ENCODE results near the gene F2RL1. TPM values are rescaled to one million over a fixed set of nuclear protein-coding genes. Genes with fewer than 3 reads are reported as not detected.

The F2RL1 gene
- total and polyA plus RNA-seq, 2 donors (not counting 1 experiment from before 2014, with no cell fraction given): 0.04 to 0.64 TPM

GRCh38 chr5:76807296-76807695, 11.5 kb upstream of the F2RL1 start:
- POLR2A ChIA-PET: no interaction called here
- Histone ChIP-seq H3K27ac (ENCODE audit: low read length in 2 of 2) (no peak overlapping the region), H4K20me1 (ENCODE audit: control insufficient read depth, insufficient read depth, low read length, poor library complexity, severe bottlenecking) (no peaks in the 10 kb centered on the region), H2AFZ (ENCODE audit: insufficient read depth, low read depth, low read length, poor library complexity, severe bottlenecking) (no peak overlapping the region), H3K79me2 (ENCODE audit: control insufficient read depth, insufficient read depth, low read length) (no peaks in the 10 kb centered on the region), H3K4me3 (ENCODE audit: control extremely low read depth in 1 of 5, extremely low read depth in 1 of 5, insufficient read depth in 1 of 5, low read depth in 2 of 5, low read length in 4 of 5) (no peak overlapping the region), H3K27me3 (replicated peaks in 1 of 4; ENCODE audit: control extremely low read depth in 1 of 4, control insufficient read depth in 3 of 4, insufficient read depth in 4 of 4, low read length in 3 of 4) (no peaks in the 10 kb centered on the region), H3K4me1 (ENCODE audit: control insufficient read depth in 2 of 2, insufficient read depth in 2 of 2, low read length in 2 of 2) (no peaks in the 10 kb centered on the region), H3K36me3 (replicated peaks in 1 of 2; ENCODE audit: control extremely low read depth in 1 of 2, control insufficient read depth in 1 of 2, extremely low read depth in 1 of 2, insufficient read depth in 2 of 2, low read length in 1 of 2) (no peaks in the 10 kb centered on the region), H3K4me2 (replicated peaks; ENCODE audit: low read depth, low read length, poor library complexity, severe bottlenecking) (no peak overlapping the region), H3K9me3 (ENCODE audit: control extremely low read depth in 1 of 3, control insufficient read depth in 2 of 3, insufficient read depth in 1 of 3, low read length in 2 of 3) (peaks cover 0 to 6% (median 0%) of the 10 kb centered on the region in 3 donors), H3K9ac (ENCODE audit: low read length) (no peak overlapping the region)
- intact Hi-C loops (cut with micrococcal nuclease): no loop called here
- Mint-ChIP-seq H3K9me3 (ENCODE audit: insufficient read depth) (no peaks in the 10 kb centered on the region), H3K4me1 (no peaks in the 10 kb centered on the region), H3K4me3 (no peak overlapping the region), H3K27ac (no peak overlapping the region), H3K27me3 (peaks cover 4% of the 10 kb centered on the region)
- CTCF ChIA-PET: no interaction called here
- ATAC-seq (ENCODE audit: low read depth) (no peak), DNase-seq (no peak)
- no peak for TF ChIP-seq CTCF (IDR thresholded peaks at IDR 0.05)
- TF ChIP-seq EZH2 (IDR thresholded peaks at IDR 0.05; ENCODE audit: borderline replicate concordance, insufficient read depth, low read depth, low read length, poor library complexity, severe bottlenecking): no peak
- 74% methylated on average over 2 of the region's 3 CpGs for WGBS (ENCODE audit: insufficient coverage)

- Histone ChIP-seq H4K20me1 (ENCODE audit: control insufficient read depth, insufficient read depth, low read length, poor library complexity, severe bottlenecking) (no peaks in the 10 kb centered on the region), H3K27me3 (replicated peaks in 1 of 4; ENCODE audit: control extremely low read depth in 1 of 4, control insufficient read depth in 3 of 4, insufficient read depth in 4 of 4, low read length in 3 of 4) (no peaks in the 10 kb centered on the region), H3K4me3 (ENCODE audit: control extremely low read depth in 1 of 5, extremely low read depth in 1 of 5, insufficient read depth in 1 of 5, low read depth in 2 of 5, low read length in 4 of 5) (no peak overlapping the region), H3K4me1 (ENCODE audit: control insufficient read depth in 2 of 2, insufficient read depth in 2 of 2, low read length in 2 of 2) (no peaks in the 10 kb centered on the region), H3K79me2 (ENCODE audit: control insufficient read depth, insufficient read depth, low read length) (no peaks in the 10 kb centered on the region), H3K36me3 (replicated peaks in 1 of 2; ENCODE audit: control extremely low read depth in 1 of 2, control insufficient read depth in 1 of 2, extremely low read depth in 1 of 2, insufficient read depth in 2 of 2, low read length in 1 of 2) (no peaks in the 10 kb centered on the region), H3K4me2 (replicated peaks; ENCODE audit: low read depth, low read length, poor library complexity, severe bottlenecking) (no peak overlapping the region), H2AFZ (ENCODE audit: insufficient read depth, low read depth, low read length, poor library complexity, severe bottlenecking) (no peak overlapping the region), H3K9ac (ENCODE audit: low read length) (no peak overlapping the region), H3K27ac (ENCODE audit: low read length in 2 of 2) (no peak overlapping the region), H3K9me3 (ENCODE audit: control extremely low read depth in 1 of 3, control insufficient read depth in 2 of 3, insufficient read depth in 1 of 3, low read length in 2 of 3) (peaks cover 0 to 6% (median 0%) of the 10 kb centered on the region in 3 donors)
- Mint-ChIP-seq H3K27ac (no peak overlapping the region), H3K9me3 (ENCODE audit: insufficient read depth) (no peaks in the 10 kb centered on the region), H3K4me1 (no peaks in the 10 kb centered on the region), H3K4me3 (no peak overlapping the region), H3K27me3 (peaks cover 2% of the 10 kb centered on the region)
- intact Hi-C loops (cut with micrococcal nuclease): no loop called here
- POLR2A ChIA-PET: no interaction called here
- no peak for ATAC-seq (ENCODE audit: low read depth)
- no peak for DNase-seq
- TF ChIP-seq EZH2 (IDR thresholded peaks at IDR 0.05; ENCODE audit: borderline replicate concordance, insufficient read depth, low read depth, low read length, poor library complexity, severe bottlenecking): no peak
- TF ChIP-seq CTCF (IDR thresholded peaks at IDR 0.05): no peak
- WGBS (ENCODE audit: insufficient coverage): 90% methylated on average over 3 of the region's 5 CpGs
- CTCF ChIA-PET: no interaction called here
Measured at GRCh38 chr5:76808141-76808691, 10.6 kb upstream of the F2RL1 start.
